Lower leg skin (tissue), 3 donors: ENCODE results near the gene SMAGP.

ENCODE experiments used
- CTCF ChIP-seq, 3 donors: fragments of 450-650 bp; IDR thresholded peaks; one replicate each; pipeline ENCODE4 v1.5.1; 2016; ENCODE audit warnings: antibody characterized with exemption in 3 of 3, mild to moderate bottlenecking in 3 of 3, moderate library complexity in 2 of 3
- POLR2A ChIP-seq, 2 donors: fragments of 450-650 bp; IDR thresholded peaks; one replicate each; pipeline ENCODE4 v1.6.1; 2016 to 2017; ENCODE audit warnings: antibody characterized with exemption in 2 of 2, mild to moderate bottlenecking in 1 of 2, moderate library complexity in 1 of 2

GRCh38 chr12:51242876-51243275 lies 27.3 kb downstream of the SMAGP start:
- TF ChIP-seq CTCF (IDR thresholded peaks at IDR 0.05): no peak
- TF ChIP-seq POLR2A (IDR thresholded peaks at IDR 0.05): no peak
